ENCODE results near the gene GGA2. TPM values are rescaled to one million over a fixed set of nuclear protein-coding genes. Genes with fewer than 3 reads are reported as not detected.

Gene GGA2
- total RNA-seq, 1 donor, result 103 TPM

DNA sequence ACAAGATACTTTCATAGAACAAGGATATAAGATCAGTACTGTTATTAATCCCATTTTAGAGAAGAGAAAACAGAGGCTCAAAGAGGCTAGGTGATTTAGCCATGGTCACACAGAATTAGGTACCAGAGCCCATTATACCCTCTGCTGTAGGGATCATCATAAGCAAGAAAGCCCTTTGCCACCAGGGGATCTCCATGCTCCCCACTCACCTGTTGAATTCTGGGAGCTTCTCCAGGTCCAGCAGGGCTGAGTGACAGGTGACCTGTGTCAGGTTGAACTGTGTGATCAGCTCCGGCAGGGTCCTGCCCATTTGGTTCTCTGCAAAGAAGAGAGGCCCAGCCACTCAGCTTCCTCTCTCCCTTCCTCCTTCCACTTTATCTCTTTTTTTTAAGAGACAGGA lies 22.2 kb upstream of the GGA2 start:
- Histone ChIP-seq H3K27me3 (ENCODE audit: insufficient read depth, low read length) (no peaks in the 10 kb centered on the region), H3K9me3 (ENCODE audit: low read depth, low read length) (no peaks in the 10 kb centered on the region), H3K4me3 (ENCODE audit: low read length) (no peak overlapping the region), H3K4me1 (ENCODE audit: insufficient read depth, low read length) (peaks cover 22% of the 10 kb centered on the region)

DNA sequence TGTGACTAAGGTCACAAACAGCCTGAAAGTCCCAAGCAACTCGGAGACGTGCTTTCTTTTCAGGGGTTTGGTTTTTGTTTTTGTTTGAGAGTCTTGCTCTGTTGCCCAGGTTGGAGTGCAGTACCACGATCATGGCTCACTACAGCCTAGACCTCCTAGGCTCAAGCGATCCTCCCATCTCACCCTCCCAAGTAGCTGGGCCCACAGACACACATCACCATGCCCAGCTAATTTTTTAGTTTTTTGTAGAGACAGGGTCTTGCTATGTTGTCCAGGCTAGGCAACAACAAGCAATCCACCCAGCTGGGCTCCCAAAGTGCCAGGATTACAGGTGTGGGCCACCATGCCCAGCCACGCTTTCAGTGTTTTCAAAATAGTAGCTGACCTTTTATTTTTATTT lies 19.8 kb upstream of the GGA2 start:
- Histone ChIP-seq H3K4me1 (ENCODE audit: insufficient read depth, low read length) (peaks cover 22% of the 10 kb centered on the region), H3K9me3 (ENCODE audit: low read depth, low read length) (no peaks in the 10 kb centered on the region), H3K27me3 (ENCODE audit: insufficient read depth, low read length) (no peaks in the 10 kb centered on the region), H3K4me3 (ENCODE audit: low read length) (no peak overlapping the region)

DNA sequence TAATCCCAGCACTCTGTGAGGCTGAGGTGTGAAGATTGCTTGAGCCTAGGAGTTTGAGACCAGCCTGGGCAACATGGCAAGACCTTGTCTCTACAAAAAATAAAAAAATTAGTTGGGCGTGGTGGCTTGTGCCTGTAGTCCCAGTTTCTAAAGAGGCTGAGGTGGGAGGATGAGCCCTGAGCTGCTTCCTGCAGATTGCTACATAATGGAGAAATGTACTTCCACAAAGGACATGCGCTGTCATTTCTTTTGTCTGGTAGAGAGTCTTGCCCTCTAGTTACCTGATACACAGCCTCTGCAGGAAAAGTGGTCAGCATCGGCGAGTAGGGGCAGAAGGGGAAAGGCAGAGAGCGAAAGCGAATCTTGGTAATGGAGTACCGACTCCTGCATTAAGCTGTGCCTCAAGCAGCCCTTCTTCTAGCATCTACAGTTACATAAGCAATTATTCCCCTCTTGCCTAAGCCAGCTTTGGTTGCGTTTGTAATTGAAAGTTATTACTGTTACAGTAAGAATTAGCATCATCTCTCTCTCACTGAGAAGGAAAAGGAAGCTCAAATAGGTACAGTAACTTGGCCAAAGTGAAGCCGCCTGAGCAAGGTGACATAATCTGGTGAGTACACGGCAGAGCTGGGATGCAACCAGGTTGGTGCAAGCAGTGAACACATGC lies 18.5 kb upstream of the GGA2 start:
- Histone ChIP-seq H3K9me3 (ENCODE audit: low read depth, low read length) (no peaks in the 10 kb centered on the region), H3K4me1 (ENCODE audit: insufficient read depth, low read length) (peaks cover 22% of the 10 kb centered on the region), H3K4me3 (ENCODE audit: low read length) (no peak overlapping the region)

DNA sequence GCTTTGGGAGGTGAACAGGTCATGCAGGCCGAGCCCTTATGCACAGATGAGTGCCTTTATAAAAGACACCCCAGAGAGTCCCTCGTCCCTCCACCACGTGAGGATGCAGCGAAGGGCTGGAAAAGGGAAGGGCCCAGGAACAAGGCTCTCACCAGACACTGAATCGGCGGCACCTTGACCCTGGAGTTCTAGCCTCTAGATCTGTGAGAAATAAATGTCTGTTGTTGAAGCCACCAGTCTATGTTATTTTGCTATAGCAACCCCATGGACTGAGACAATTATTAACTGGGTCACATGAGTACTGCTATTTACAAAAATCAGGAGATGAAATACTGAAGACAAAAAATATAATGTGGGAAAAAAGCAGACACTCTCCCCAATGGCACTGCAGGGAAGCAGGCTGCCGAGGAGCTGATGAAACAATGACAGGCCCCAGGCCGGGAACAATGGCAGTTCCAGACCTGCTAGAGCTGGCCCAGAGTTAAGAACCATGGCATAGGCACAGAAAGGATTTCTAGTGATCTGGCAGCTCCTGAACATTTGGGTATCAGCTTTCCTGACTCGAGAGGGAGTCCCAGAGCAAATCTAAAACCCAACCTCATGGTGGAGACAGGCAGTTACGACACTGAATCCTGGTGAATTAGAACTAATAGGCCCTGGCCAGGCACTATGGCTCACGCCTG lies 17.8 kb upstream of the GGA2 start:
- Histone ChIP-seq H3K4me3 (ENCODE audit: low read length) (no peak overlapping the region), H3K4me1 (ENCODE audit: insufficient read depth, low read length) (peaks cover 22% of the 10 kb centered on the region), H3K27me3 (ENCODE audit: insufficient read depth, low read length) (no peaks in the 10 kb centered on the region), H3K9me3 (ENCODE audit: low read depth, low read length) (no peaks in the 10 kb centered on the region)

More for the DNA sequence above, 18.5 kb upstream of the GGA2 start:
- H3K27me3 ChIP-seq (ENCODE audit: insufficient read depth, low read length), result no peaks in the 10 kb centered on the region

DNA sequence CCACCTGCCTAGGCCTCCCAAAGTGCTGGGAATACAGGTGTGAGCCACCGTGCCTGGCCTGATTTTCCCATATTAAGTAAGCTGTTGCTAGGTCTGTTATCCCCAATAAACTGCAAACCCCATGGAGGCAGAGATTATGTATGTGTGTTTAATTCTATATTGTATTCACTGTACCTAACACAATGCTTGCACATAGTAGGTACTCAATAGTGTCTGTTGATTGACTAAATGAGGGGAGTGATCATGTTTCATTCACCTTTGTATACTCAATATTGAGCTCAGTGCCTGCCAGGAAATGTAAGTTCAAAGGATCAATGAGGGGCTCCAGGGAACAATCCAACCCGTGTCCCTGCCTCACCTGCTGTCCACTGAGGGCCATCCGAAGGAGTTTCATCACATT lies 14.6 kb upstream of the GGA2 start:
- Histone ChIP-seq H3K4me3 (ENCODE audit: low read length) (no peak overlapping the region), H3K4me1 (ENCODE audit: insufficient read depth, low read length) (peaks cover 44% of the 10 kb centered on the region)

DNA sequence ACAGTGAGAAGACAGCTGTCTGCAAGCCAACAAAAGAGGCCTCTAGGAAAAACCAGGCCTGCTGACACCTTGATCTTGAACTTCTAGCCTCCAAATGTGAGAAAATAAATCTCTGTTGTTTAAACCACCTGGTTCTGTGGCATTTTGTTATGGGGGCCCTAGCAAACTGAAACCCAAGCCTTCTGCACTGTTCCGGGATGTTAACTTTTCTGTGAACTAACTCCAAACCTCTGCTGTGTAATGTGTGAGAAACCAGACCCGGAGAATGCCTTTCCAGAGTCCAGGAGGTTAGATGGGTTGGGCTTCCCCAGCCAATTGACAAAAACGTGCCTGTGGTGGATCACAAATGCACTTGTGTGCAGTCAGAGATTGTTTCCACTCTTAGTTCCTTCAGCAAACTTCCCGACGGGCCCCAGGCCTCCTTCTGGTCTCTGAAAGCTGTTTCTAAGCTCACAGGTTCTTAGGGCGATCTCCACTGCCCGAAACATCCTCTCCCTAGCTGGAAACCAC lies 13.6 kb upstream of the GGA2 start:
- Histone ChIP-seq H3K9me3 (ENCODE audit: low read depth, low read length) (no peaks in the 10 kb centered on the region), H3K4me3 (ENCODE audit: low read length) (no peak overlapping the region), H3K4me1 (ENCODE audit: insufficient read depth, low read length) (peaks cover 44% of the 10 kb centered on the region), H3K27me3 (ENCODE audit: insufficient read depth, low read length) (no peaks in the 10 kb centered on the region)

More for the DNA sequence above, 14.6 kb upstream of the GGA2 start:
- Histone ChIP-seq H3K27me3 (ENCODE audit: insufficient read depth, low read length) (no peaks in the 10 kb centered on the region), H3K9me3 (ENCODE audit: low read depth, low read length) (no peaks in the 10 kb centered on the region)

DNA sequence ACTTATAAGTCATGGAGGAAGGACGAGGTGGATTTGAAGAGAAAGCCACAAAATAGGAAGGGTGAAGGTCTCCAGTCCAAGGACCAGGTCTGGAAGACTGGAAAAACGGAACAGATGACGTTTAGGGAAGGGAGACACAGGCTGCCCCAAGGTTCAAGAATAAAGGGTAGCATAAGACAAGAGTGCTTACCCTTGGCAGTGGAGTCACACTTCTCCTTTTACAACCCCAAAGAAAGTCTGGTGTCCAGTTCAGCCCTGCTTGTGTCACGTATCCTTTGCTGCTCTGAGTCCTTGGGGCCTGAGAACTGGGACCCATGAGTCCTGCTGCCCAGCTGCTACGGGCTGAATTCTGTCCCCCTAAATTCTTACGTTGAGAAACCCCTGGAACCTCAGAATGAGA lies 13.0 kb upstream of the GGA2 start:
- H3K9me3 ChIP-seq (ENCODE audit: low read depth, low read length), result no peaks in the 10 kb centered on the region
- peaks cover 44% of the 10 kb centered on the region for H3K4me1 ChIP-seq (ENCODE audit: insufficient read depth, low read length)
- no peaks in the 10 kb centered on the region for H3K27me3 ChIP-seq (ENCODE audit: insufficient read depth, low read length)
- H3K4me3 ChIP-seq (ENCODE audit: low read length), result no peak overlapping the region

DNA sequence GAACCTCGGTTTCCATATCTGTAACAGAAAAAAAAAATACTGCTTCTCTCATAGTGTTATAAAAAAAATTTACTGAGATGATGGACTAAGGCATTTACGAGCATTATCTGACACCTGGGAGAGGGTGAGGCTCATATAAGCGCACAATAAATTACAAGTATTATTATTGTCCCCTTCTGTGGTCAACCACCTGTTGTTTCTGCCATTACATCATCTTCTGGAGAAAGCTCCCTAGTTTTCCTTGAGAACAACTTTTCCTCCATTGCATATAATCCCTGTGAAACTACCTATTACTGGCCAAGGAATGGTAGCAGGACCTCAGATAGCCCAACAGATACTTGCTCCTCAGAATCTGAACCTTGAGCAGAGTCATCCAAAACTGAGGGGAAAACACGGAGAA lies 11.7 kb upstream of the GGA2 start:
- Histone ChIP-seq H3K4me3 (ENCODE audit: low read length) (no peak overlapping the region), H3K27me3 (ENCODE audit: insufficient read depth, low read length) (no peaks in the 10 kb centered on the region), H3K4me1 (ENCODE audit: insufficient read depth, low read length) (peaks cover 50% of the 10 kb centered on the region), H3K9me3 (ENCODE audit: low read depth, low read length) (no peaks in the 10 kb centered on the region)

DNA sequence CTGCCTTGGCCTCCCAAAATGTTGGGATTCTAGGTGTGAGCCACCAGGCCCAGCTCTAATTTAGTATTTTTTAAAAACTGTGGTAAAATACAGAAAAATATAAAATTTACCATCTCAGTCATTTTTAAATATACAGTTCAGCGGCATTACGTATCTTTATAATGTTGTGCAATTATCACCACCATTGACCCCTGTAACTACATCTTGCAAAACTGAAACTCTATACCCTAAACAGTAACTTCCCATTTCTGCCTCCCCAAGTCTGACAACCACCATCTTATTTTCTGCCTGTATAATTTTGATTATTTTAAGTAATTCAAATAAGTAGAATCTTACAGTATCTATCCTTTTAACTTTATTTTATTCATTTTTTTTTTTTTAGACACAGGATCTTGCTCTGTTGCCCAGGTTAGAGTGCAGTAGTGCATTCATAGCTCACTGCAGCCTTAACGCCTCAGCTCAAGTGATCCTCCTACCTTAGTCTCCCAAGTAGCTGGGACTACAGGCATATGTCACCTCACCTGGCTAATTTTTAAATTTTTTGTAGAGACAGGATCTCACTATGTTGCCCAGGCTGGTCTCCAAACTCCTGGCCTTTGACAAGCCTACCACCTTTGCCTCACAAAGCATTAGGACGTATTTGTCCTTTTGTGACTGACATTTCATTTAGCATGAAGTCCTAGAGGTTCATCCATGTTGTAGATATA lies 10.9 kb upstream of the GGA2 start:
- Histone ChIP-seq H3K4me1 (ENCODE audit: insufficient read depth, low read length) (peaks cover 58% of the 10 kb centered on the region), H3K4me3 (ENCODE audit: low read length) (no peak overlapping the region), H3K27me3 (ENCODE audit: insufficient read depth, low read length) (no peaks in the 10 kb centered on the region), H3K9me3 (ENCODE audit: low read depth, low read length) (no peaks in the 10 kb centered on the region)

DNA sequence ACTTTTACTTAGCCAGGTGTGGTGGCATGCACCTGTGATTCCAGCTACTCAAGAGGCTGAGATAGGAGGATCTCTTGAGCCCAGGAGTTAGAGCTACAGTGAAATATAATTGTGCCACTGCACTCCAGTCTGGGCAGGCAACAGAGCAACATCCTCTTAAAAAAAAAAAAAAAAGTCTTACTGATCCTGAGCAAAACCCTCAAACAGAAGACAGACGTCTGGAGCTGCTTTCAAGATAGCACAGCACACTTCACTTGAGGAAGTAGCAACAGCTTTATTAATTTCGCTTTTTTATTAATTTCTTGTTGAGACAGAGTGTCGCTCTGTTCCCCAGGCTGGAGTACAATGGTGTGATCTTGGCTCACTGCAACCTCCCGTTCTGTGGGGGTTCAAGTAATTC lies 10.2 kb upstream of the GGA2 start:
- no peaks in the 10 kb centered on the region for H3K27me3 ChIP-seq (ENCODE audit: insufficient read depth, low read length)
- no peaks in the 10 kb centered on the region for H3K9me3 ChIP-seq (ENCODE audit: low read depth, low read length)
- H3K4me1 ChIP-seq (ENCODE audit: insufficient read depth, low read length), result peaks cover 65% of the 10 kb centered on the region
- no peak overlapping the region for H3K4me3 ChIP-seq (ENCODE audit: low read length)

DNA sequence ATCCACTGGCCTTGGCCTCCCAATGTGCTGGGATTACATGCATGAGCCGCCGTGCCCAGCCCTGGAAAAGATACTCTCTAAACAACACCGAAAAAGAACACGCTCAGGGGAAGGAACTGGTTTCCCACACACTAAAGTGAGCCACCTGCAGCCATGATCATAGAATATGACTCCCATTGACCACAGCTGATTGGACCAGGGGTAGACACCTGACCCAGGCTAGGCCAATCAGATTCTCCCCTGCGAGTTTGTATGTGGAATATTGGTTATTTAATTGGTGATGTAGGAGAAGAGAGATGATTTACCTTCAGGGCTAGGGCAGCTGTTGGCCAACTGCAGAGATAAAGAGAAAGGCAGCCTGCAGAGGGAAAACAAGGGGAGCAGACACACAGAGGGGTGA lies 9.0 kb upstream of the GGA2 start:
- Histone ChIP-seq H3K27me3 (ENCODE audit: insufficient read depth, low read length) (no peaks in the 10 kb centered on the region), H3K9me3 (ENCODE audit: low read depth, low read length) (no peaks in the 10 kb centered on the region), H3K4me1 (ENCODE audit: insufficient read depth, low read length) (peaks cover 76% of the 10 kb centered on the region), H3K4me3 (ENCODE audit: low read length) (no peak overlapping the region)

DNA sequence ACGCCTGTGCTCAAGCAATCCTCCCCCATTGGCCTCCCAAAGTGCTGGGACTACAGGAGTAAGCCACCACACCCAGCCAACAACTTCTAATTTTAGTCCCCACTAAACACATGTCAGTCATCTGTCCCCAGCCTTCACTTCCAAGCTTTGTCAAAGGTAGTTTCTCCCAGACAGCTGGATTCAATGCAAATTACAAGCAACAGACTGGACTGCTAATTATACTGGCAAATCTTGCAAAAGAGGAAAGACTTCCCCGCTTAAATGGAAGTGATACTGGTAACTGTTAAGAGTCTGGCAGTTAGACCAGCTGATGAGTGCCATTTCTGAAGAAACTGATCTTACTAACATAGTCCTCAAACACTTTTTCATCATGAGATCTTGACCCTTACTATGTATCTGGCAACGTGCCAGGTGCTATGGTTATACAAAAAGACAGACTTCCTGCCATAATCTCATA lies 8.2 kb upstream of the GGA2 start:
- Histone ChIP-seq H3K4me1 (ENCODE audit: insufficient read depth, low read length) (peaks cover 77% of the 10 kb centered on the region), H3K27me3 (ENCODE audit: insufficient read depth, low read length) (no peaks in the 10 kb centered on the region), H3K4me3 (ENCODE audit: low read length) (no peak overlapping the region), H3K9me3 (ENCODE audit: low read depth, low read length) (no peaks in the 10 kb centered on the region)

DNA sequence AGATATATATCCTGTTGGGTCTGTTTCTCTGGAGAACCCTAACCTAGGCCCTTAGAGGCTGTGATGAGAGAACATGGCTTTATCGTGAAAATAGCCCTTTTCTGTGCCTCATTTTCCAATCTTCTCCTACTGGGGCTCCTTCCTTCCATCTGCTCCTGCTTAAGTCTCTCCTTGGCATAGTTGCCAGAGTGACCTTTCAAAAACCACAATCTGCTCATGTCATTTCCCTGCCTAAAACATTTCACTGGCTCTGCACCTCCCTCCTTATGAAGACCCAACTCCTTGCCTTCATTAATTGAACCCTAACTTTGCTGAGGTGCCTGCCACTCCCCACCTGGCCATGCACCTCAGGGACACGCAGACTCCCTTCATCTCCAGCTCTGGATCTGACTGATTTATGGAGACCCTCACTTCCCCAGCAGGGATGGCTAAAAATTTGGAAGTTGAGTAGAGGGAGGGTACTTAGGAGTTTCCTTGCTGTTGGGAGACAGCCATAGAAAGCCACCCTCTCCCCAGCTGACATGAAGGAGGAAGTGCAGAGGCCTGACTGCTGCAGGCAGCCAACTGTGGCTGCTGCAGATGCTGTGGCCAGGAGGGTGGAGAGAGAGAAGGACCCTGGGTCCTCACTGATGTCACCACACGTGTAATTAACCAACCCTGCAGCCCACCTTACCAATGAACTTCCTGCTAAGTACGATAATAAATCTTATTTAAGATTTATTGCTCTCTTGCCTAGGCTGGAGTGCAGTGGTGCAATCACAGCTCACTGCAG lies 6.3 kb upstream of the GGA2 start:
- H3K9me3 ChIP-seq (ENCODE audit: low read depth, low read length), result no peaks in the 10 kb centered on the region
- H3K4me1 ChIP-seq (ENCODE audit: insufficient read depth, low read length), result peaks cover 71% of the 10 kb centered on the region
- H3K27me3 ChIP-seq (ENCODE audit: insufficient read depth, low read length), result no peaks in the 10 kb centered on the region
- no peak overlapping the region for H3K4me3 ChIP-seq (ENCODE audit: low read length)

DNA sequence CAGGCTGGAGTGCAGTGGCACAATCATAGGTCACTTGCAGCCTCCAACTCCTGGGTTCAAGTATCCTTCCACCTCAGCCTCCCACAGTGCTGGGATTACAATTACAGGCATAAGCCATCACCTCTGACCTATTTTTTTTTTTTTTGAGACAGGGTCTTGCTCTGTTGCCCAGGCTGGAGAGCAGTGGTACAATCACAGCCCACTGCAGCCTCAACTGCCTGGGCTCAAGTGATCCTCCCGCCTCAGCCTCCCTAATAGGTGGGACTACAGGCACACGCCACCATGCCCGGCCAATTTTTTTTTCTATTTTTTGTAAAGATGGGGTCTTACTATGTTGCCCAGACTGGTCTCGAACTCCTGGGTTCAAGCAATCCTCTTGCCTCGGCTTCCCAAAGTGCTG lies 5.6 kb upstream of the GGA2 start:
- no peaks in the 10 kb centered on the region for H3K27me3 ChIP-seq (ENCODE audit: insufficient read depth, low read length)
- H3K9me3 ChIP-seq (ENCODE audit: low read depth, low read length), result no peaks in the 10 kb centered on the region
- H3K4me1 ChIP-seq (ENCODE audit: insufficient read depth, low read length), result peaks cover 65% of the 10 kb centered on the region
- H3K4me3 ChIP-seq (ENCODE audit: low read length), result no peak overlapping the region

All from mononuclear cell (primary cell).